PC-3 (cell line): ENCODE measurements around the gene SDK2.

Experiments used
- EZH2 ChIP-seq: fragments of 300-600 bp; sonication (generic); IDR thresholded peaks from one replicate; pipeline ENCODE4 v1.6.1; 2017; ENCODE audit warnings: antibody characterized with exemption, mild to moderate bottlenecking, low read length; ENCODE audit not compliant: unreplicated experiment
- EZH2phosphoT487 ChIP-seq: fragments of 300-600 bp; sonication (generic); IDR thresholded peaks from 2 replicates; pipeline ENCODE4 v1.6.1; 2018; ENCODE audit warnings: mild to moderate bottlenecking, antibody characterized with exemption, low read length, borderline replicate concordance
- TF ChIP-seq, protein P1 (sequence below): fragments of 300-600 bp; sonication (generic); conservative IDR thresholded peaks from 2 replicates; pipeline ENCODE4 v1.5.1; 2017; ENCODE audit warnings: antibody characterized with exemption, low read depth, mild to moderate bottlenecking, low read length

DNA sequence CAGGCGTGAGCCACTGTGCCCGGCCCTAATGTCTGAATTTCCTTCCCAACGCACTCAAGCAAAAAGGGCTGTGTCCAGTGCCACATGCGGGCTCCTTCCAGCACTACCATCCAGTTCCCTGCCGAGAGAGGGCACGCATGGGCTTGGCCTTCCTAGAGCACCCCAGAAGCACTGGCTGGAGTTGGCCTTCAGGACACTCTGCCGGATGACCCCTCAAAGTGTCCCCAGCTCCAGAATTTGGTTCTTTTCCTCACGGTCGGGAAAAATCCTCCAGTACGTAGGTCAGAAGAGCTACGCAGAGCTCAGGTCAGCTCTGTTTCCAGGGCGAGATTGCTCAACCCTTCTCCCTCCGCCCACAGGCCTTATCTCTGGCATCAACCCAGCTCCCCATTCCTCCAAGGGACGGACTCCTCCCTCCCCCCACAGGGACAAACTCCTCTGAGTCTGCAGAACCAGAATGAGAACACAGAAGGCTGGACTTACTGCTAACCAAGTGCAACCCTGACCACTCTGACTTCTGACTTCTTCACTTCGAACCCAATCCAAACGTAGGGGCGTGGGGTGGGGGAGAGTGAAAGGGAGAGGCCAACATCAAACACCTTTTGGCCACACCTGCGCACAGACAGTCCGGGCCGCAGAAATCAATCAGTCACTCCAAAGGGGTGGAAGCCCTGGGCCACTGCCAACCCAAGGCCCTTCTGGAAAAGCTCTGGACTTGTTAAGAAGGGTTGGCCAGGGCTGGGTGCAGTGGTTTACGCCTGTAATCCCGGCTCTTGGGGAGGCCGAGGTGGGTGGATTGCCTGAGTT is 336.0 kb downstream of the SDK2 start:
- TF ChIP-seq EZH2, result no peak
- TF ChIP-seq, protein P1, sequence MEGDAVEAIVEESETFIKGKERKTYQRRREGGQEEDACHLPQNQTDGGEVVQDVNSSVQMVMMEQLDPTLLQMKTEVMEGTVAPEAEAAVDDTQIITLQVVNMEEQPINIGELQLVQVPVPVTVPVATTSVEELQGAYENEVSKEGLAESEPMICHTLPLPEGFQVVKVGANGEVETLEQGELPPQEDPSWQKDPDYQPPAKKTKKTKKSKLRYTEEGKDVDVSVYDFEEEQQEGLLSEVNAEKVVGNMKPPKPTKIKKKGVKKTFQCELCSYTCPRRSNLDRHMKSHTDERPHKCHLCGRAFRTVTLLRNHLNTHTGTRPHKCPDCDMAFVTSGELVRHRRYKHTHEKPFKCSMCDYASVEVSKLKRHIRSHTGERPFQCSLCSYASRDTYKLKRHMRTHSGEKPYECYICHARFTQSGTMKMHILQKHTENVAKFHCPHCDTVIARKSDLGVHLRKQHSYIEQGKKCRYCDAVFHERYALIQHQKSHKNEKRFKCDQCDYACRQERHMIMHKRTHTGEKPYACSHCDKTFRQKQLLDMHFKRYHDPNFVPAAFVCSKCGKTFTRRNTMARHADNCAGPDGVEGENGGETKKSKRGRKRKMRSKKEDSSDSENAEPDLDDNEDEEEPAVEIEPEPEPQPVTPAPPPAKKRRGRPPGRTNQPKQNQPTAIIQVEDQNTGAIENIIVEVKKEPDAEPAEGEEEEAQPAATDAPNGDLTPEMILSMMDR, result no peak
- no peak for TF ChIP-seq EZH2phosphoT487
